OCI-M2 (cell line): ENCODE results near the gene ROBO2.

Experiments
- DNase-seq: peaks from one replicate; lab custom pipeline; 2025; ENCODE audit not compliant: unreplicated experiment; lab: John Stamatoyannopoulos, UW

Gene ROBO2

GRCh38 chr3:77039606-77040171, at the start of gene ROBO2:
Gene ROBO2 (plus strand): TSS chr3:77040099. CDS start chr3:77040786, 687 bp downstream.
- no peak for DNase-seq

GRCh38 chr3:76990606-76991005, 49.3 kb upstream of the ROBO2 start:
- no peak for DNase-seq

- DNase-seq: no peak
Observed at GRCh38 chr3:76991165-76991564, 48.7 kb upstream of the ROBO2 start.

GRCh38 chr3:76997733-76998132, 42.2 kb upstream of the ROBO2 start:
- DNase-seq: no peak

GRCh38 chr3:76998555-76998954, 41.3 kb upstream of the ROBO2 start:
- DNase-seq: no peak

GRCh38 chr3:77001062-77001701, 38.7 kb upstream of the ROBO2 start:
- no peak for DNase-seq

- DNase-seq: no peak
Observed at GRCh38 chr3:77014226-77014625, 25.7 kb upstream of the ROBO2 start.

- DNase-seq: no peak
Observed at GRCh38 chr3:77025471-77025870, 14.4 kb upstream of the ROBO2 start.

- DNase-seq: no peak
Observed at GRCh38 chr3:77026904-77027634, 12.8 kb upstream of the ROBO2 start.

- DNase-seq: no peak
Observed at GRCh38 chr3:77028005-77028404, 11.9 kb upstream of the ROBO2 start.

GRCh38 chr3:77038468-77038929, 1.4 kb upstream of the ROBO2 start:
- no peak for DNase-seq

- no peak for DNase-seq
Observed at GRCh38 chr3:77038930-77039605, 831 bp upstream of the ROBO2 start.

GRCh38 chr3:77040216-77040615, 317 bp downstream of the ROBO2 start:
- no peak for DNase-seq

GRCh38 chr3:77040926-77041722, 1.2 kb downstream of the ROBO2 start:
- DNase-seq: no peak

GRCh38 chr3:77041811-77042210, 1.9 kb downstream of the ROBO2 start:
- DNase-seq: no peak

- no peak for DNase-seq
Observed at GRCh38 chr3:77042343-77042742, 2.4 kb downstream of the ROBO2 start.

- DNase-seq: no peak
Observed at GRCh38 chr3:77042882-77043281, 3.0 kb downstream of the ROBO2 start.

- DNase-seq: no peak
Observed at GRCh38 chr3:77045686-77046085, 5.8 kb downstream of the ROBO2 start.

- DNase-seq: no peak
Observed at GRCh38 chr3:77048186-77048585, 8.3 kb downstream of the ROBO2 start.

GRCh38 chr3:77051591-77051990, 11.7 kb downstream of the ROBO2 start:
- DNase-seq: no peak

GRCh38 chr3:77052051-77052501, 12.2 kb downstream of the ROBO2 start:
- DNase-seq: no peak
